Retinal pigment epithelial cell (primary cell): Measurements from ENCODE around the gene DPP3.
A peak's percentile ranks its signal among the peaks of the same experiment; 100 is the strongest.

ENCODE experiments used
- DNase-seq: peaks from one replicate; pipeline ENCODE4 v3.0.0-alpha.2; 2010; ENCODE audit warnings: low read depth
- H3K4me3 ChIP-seq: 2 replicates; pipeline ENCODE4 v1.5.1; 2011; ENCODE audit warnings: mild to moderate bottlenecking, low read length, control low read depth, moderate library complexity
- TF ChIP-seq, protein P1 (sequence below): conservative IDR thresholded peaks from 2 replicates; pipeline ENCODE4 v1.5.1; 2011; ENCODE audit warnings: low read depth, low read length, control low read depth, inconsistent platforms

The DPP3 gene

DNA sequence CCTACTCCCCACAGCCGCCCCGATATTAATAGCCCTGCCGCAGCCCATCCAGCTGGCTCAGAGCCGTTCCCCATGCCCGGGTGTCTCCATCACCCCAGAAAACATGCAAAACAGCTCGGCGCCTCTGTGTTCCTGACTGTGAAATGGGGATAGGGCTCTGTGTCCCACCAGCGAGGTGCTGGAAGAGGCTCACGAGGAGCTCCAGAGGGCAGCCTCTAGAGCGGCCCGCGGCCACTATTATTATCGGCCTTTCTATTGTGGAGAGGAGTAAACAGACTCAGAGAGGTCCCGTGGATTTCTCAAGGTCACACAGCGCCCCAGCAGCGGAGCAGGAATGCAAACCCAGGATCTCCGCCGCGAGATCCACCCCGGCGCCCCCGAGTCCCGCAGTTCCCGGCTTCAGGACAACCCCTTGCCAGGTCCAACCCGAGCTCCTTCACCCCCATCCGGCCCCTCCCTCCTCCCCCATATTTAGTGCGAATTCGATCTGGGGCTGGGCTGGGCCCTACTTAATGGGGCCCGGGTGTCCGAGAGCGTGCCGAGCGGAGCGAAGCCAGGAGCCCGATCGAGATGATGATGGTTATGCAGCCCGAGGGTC is 66.2 kb downstream of the DPP3 start, which contains the start of gene ACTN3:
ACTN3 (plus strand) TSS at position 536 of the 598 bp plus-strand sequence; CDS start at position 571, 35 bp downstream.
- H3K4me3 ChIP-seq: peak within 1 kb of the TSS; percentile 62
- TF ChIP-seq, protein P1, sequence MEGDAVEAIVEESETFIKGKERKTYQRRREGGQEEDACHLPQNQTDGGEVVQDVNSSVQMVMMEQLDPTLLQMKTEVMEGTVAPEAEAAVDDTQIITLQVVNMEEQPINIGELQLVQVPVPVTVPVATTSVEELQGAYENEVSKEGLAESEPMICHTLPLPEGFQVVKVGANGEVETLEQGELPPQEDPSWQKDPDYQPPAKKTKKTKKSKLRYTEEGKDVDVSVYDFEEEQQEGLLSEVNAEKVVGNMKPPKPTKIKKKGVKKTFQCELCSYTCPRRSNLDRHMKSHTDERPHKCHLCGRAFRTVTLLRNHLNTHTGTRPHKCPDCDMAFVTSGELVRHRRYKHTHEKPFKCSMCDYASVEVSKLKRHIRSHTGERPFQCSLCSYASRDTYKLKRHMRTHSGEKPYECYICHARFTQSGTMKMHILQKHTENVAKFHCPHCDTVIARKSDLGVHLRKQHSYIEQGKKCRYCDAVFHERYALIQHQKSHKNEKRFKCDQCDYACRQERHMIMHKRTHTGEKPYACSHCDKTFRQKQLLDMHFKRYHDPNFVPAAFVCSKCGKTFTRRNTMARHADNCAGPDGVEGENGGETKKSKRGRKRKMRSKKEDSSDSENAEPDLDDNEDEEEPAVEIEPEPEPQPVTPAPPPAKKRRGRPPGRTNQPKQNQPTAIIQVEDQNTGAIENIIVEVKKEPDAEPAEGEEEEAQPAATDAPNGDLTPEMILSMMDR: no peak
- DNase-seq: no peak

DNA sequence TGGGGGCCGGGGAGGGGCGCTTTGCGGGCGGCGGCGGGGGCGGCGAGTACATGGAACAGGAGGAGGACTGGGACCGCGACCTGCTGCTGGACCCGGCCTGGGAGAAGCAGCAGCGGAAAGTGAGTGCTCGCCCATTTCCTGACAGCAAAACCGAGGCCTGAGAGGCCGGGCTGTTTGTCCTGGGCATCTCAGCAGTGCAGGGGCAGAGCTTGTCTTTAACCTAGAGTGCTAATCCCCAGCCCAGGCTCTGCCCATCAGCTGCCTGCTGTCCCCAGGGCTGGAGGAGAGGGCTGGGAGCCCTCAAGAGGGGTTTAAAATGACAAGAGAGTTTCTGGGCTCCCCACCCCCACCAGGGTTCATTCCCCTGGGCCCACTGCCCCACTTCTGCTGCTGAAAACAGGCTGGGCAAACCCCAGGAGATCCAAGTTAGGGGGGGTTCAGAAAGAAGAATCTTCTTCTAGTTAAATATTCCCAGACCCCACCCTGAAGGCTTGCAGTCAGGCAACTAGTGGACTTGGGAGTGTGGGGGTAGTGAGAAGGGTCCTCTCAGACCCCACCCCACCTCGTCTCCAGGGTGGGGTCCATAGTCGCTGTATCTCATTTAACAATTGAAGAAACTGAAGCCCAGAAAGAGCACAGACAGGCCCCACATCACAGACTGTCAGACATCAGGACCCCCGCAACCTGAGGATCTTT is 66.9 kb downstream of the DPP3 start:
- TF ChIP-seq, protein P1: no peak
- no peak for DNase-seq
- H3K4me3 ChIP-seq: no peak overlapping the region

DNA sequence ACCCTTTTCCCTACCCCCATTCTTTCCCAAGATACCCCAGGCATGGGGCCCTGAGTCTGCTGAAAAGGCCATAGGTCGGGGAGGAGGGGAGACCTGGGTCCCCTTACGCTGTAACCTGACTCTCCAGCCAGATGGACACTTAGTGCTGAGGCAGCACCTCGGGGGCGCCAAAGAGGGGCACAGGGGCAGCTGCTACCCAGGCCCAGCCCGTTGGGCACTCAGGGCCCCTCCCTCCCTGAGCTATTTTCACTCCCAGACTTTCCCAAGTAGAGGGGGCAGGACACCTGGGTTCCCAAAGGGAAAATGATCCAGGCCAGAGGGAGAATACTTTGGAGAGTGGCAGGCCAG is 67.4 kb downstream of the DPP3 start:
- TF ChIP-seq, protein P1: no peak
- H3K4me3 ChIP-seq: no peak overlapping the region
- DNase-seq: no peak

GRCh38 chr11:66548041-66548440 is 67.8 kb downstream of the DPP3 start:
- TF ChIP-seq, protein P1: no peak
- DNase-seq: no peak
- H3K4me3 ChIP-seq: no peak overlapping the region

- TF ChIP-seq, protein P1: no peak
- H3K4me3 ChIP-seq: no peak overlapping the region
- DNase-seq: no peak
These were observed 68.8 kb downstream of the DPP3 start for GRCh38 chr11:66548774-66549630.

DNA sequence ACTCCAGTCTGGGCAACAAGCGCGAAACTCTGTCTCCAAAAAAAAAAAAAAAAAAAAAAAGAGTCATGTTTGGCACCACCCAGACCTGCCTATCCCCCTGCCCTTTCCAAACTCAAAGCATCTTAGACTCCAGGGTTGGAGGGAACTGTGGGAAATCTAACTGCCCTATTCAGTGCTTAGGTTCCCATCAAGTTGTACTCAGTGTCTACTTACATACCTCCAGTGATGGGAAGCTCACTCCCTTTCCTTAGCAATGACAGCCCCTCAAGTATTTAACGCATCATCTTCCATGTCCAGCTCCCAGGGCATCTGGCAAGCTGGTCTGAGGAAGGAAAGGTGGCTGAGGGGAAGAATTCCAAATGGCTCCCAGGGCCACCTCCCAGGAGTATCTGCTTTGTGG is 69.5 kb downstream of the DPP3 start:
- TF ChIP-seq, protein P1: no peak
- no peak overlapping the region for H3K4me3 ChIP-seq
- DNase-seq: no peak
